Tibial nerve (tissue), 4 donors: ENCODE results near the gene ZMAT2.

Experiments used
- CTCF ChIP-seq, 5 experiments: fragments of 200-600 bp in 3 of 5; fragments of 450-650 bp in 2 of 5; sonication (generic) in 3 of 5; IDR thresholded peaks; one replicate each; pipeline ENCODE4 v1.5.1; 2016 to 2019; ENCODE audit warnings: antibody characterized with exemption in 5 of 5, mild to moderate bottlenecking in 3 of 5, moderate library complexity in 2 of 5
- EP300 ChIP-seq, 2 donors: sonication (generic); formaldehyde crosslinking; IDR thresholded peaks; one replicate each; pipeline ENCODE4 v1.6.1; 2017; ENCODE audit warnings: antibody characterized with exemption in 2 of 2, mild to moderate bottlenecking in 1 of 2
- POLR2A ChIP-seq, 2 donors: fragments of 450-650 bp; IDR thresholded peaks; one replicate each; pipeline ENCODE4 v1.6.1; 2017; ENCODE audit warnings: antibody characterized with exemption in 2 of 2, mild to moderate bottlenecking in 2 of 2, moderate library complexity in 2 of 2

- TF ChIP-seq POLR2A (IDR thresholded peaks at IDR 0.05): peak; percentile 44 to 81
- no peak for TF ChIP-seq CTCF (IDR thresholded peaks at IDR 0.05)
- TF ChIP-seq EP300 (IDR thresholded peaks at IDR 0.05): peak; percentile 75 to 97
Observed at GRCh38 chr5:140664359-140665119, 35.7 kb upstream of the ZMAT2 start, which contains the start of gene WDR55.
